Amygdala (tissue), 56 donors: ENCODE measurements around the gene LCNL1.

ENCODE experiments used
- DNase-seq, 56 donors: peaks; one replicate each; lab custom pipeline; 2025; lab: John Stamatoyannopoulos, UW

LCNL1 gene

DNA sequence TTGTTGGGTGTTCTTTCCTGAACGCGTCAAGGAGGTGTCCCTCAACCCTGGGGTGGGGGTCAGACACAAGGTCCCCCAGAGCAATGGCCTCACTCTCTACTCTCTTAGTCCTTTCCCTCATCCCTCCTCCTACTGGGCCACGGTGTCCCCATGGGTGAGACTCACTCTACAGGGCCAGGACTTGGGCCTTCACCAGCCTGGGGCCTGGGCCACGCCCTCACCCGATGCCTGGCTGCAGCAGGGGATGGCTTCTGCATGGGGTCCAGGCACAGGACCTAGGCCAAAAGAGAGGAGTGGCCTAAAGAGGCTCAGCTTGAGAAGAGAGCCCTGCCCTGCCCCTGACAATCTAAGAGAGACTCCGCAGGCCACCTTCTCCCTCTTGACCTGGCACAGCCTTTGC is 24.9 kb upstream of the LCNL1 start:
- no peak for DNase-seq

DNA sequence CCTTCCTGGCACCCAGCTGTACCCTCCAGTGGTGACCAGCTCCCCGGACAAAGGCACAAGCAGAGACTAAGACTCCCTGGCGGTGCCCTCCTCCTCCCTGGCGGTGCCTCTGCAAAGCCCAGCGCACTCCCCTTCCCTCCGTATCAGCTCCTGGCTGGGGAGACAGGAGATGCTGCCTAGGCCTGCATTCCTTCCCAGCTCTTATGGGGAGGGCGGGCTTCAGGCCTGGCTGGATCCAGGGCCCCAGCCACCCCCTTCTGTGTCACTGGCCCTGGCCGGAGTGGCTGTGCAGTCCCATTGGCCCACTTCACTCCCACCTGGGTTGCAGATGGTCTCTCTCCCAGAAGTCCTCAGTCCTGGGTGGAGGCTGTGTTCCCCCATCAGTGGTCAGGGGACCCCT is 24.3 kb upstream of the LCNL1 start:
- no peak for DNase-seq

DNA sequence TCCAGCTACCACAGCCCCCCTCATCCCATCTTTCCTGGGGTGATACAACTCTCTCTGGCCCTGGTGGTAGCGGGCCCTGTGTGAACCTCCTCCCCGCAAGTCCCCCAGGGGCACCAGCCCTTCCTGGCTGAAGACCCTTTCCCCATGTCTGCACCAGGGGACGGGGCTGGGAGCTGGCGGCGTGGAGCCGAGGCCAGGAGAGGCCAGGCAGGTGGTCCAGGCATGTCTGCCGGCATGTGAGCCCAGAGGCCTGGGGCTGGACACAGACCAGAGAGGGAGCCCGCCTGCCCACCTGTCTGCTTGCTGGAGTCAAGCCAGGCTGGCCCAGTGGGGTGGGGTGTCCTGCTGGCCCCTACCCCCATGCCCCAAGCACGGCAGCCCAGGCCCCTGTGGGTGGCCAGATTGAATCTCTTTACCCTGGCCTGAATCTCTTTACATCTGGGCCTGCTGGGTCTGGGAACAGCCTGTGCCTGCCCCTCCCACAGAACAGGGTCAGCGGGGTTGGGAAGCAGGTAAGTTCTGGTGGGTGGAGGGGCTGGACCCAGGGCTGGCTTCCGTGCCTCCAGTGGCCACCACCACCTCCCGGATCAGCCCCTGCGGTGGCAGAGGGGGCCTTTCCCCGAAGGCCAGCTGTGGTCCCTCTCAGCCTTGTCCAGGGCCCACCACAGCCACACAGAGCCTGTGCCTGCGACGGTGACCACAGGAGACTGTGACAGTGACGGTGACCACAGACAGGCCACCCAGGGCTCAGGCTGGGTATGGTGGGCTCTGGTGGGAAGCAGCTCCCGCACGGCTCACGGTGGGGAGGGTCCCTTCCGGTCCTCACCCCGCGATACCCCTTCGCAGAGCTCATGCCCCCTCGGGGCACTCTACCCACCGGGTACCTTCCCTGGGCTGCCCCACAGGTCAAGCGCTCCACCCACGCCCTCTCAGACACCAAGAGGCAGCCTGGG is 23.6 kb upstream of the LCNL1 start:
- no peak for DNase-seq

DNA sequence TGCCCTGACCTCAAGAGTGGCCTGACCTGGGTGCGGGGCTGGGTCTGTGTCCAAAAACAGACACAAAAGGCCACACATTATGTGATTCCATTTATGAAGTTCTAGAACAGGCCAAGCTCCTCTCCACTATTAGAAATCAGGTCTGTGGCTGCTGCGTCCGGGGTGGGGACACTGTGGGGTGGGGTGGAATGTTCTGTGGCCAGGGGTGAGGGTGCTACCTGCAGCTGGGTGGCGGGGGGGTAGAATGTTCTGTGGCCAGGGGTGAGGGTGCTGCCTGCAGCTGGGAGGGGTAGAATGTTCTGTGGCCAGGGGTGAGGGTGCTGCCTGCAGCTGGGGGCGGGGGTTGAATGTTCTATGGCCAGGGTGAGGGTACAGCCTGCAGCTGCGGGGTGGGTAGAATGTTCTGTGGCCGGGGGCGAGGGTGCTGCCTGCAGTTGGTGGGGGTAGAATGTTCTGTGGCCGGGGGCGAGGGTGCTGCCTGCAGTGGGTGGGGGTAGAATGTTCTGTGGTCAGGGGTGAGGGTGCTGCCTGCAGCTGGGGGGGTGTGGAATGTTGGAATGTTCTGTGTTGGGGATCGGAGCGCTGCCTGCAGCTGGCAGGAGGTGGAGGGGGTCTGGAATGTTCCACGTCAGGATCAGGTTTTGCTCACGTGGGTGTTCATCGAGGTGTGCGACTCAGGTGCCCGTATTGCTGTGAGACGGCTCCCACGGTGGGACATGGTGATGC is 22.4 kb upstream of the LCNL1 start:
- no peak for DNase-seq

DNA sequence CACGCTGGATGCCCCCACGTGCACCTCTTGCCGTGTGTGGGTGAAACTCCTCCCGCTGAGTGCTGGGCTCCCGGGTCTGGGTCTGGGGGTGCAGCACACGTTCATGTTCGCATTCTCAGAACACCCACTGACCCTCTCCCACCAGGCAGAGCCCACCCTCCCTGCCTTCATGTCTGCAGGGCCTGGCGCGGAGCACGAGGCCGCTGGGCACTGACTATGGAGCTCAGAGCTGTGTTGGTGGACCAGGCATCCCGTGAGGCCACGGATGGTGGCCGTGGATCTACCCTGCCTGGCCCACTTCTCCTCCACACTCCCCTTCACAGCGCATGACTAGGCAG is 21.9 kb upstream of the LCNL1 start:
- no peak for DNase-seq

DNA sequence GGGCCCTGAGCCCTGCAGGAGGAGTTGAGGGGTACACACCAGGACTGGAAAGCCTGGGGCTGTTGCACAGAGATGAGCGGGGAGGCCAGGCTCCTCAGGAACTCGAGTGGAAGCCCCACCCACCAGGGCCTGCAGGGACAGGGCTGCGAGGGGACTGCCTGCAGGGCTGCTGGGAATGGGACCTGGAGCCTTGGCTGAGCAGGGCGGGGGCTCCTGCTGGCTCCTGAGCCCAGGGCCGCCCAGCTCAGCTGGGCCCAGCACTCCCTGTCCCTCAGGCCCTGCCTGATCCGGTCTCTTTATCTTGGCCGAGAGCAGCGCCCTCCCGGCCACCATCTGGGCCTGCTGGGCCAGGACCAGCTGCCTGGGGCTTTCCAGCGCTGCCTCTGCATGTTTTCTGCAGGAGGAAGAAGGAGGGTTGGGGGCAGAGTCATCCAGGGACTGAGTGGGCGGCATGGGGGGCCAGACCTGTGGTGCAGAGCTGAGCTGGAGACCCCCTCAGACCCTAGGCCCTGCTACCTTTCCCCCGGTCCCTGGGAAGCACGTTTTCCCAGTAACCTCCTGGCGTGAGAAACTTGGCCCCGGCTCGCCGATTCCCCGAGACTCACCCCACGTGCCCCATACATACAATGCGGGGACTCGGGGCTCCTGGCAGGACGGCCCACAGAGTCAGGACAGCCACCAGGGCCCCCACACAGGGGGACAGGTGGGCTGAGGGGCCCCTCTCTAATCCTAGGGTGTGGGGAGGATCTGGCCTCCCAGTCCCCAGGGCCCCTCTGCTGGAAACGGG is 21.3 kb upstream of the LCNL1 start:
- peak in 17 of 56 donors; percentile 33 to 71 (median 48) for DNase-seq

DNA sequence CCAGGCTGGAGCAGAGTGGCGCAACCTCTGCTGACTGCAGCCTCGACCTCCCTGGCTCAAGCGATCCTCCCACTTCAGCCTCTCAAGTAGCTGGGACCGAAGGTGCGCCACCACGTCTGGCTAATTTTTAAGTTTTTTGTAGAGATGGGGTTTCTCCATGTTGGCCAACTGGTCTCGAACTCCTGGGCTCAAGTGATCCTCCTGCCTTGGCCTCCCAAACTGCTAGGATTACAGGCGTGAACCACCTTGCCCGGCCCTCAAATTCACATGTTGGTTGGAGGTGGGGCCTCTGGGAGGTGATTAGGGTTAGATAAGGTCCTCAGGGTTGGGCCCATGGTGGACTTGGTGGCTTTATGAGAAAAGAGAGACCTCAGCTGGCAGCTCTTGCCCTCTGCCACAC is 20.6 kb upstream of the LCNL1 start:
- no peak for DNase-seq

DNA sequence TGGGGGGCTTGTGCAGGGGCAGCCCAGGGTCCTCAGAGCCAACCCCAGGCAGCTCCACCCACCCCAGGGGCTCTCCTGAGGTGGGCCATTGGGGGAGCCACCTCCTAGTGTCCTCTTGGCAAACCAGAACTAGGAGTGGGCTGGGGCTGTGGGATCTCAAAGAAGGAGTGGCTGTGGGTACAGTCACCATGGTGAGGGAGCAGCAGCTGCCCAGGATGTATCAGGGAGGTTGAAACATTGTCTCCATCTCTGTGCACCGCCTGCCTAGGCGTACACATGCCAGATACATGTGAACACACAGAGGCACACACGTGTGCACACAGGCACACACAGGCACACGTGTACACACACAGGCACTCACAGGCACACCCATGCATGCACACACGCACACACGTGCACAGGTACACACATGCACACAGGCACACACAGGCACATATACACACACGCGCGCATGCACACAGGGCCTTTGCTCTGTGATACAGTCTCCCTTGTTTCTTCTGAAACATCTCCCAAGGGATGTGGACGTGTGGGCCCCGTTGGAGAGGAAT is 20.0 kb upstream of the LCNL1 start:
- DNase-seq: no peak

- DNase-seq: peak in 3 of 56 donors; percentile 21 to 67 (median 49)
Measured at GRCh38 chr9:136963341-136963740, 19.5 kb upstream of the LCNL1 start.

DNA sequence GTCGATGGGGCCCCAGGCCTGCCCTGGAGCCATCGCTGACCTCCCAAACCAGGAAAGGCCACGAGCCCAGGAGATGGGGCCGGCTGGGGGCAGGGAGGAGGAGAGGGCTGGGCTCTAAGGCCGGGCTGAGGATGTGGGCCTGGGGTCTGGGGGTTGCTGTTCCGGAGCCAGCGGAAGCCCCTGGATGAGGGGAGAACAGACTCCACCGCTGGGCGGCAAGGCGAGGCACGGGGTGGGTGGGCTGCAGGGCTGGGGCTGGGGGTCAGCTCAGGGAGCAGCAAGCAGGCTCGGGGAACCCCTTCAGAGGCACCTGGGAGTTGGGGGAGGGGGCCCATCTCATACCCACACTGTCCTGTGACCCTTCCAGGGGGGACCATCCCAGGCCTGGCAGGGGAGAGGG is 19.0 kb upstream of the LCNL1 start:
- no peak for DNase-seq

DNA sequence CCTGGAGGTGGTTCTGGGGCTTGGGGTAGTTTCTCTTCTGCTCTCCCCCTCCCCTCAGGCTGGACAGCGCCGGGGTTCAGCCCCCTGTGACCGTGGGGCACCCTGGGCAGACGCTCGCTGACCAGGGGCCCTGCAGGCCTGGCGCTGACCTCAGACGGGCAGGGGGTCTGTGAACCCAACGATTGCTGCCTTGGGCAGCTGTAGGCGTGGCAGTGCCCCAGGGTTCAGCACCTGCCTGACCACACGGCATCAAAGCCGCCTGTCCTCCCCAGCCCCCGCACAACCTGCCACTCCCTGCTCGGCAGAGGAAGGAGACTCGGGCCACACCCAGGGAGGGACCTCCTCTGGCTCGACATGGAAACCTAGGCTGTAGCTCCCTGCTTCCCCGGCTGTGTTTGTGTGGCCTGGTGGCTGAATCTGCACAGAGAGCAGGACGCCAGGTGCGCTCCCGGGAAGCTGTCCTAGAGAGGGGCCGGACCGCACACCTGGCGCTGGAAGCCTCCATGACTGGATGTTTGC is 18.6 kb upstream of the LCNL1 start:
- no peak for DNase-seq

DNA sequence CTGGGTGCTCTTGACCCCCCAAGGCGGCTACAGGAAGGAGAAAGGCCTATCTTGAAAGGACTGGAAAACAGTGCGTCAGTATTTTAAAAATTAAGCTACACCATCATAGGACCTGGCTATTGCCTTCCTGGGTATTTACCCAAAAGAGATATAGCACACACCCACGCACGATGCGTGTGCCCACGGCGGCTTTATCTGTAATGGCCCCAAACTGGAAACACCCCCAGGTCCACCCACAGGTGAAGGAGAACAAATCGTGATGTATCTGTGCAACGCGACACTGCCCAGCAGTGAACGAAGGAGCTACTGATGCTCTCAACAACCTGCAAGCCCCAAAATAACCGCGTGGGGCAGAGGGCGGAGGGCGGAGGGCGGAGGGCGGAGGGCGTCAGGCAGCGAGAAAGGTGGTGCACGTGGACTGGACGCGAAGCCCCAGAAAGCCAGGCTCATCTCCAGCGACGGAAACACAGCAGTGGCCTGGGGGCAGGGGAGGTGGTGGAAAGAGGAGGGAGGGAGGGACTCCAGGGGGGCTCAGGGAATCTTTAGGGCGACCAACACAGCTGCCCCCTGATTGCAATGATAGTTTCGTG is 17.9 kb upstream of the LCNL1 start:
- no peak for DNase-seq

GRCh38 chr9:136965771-136966484 is 16.9 kb upstream of the LCNL1 start:
- DNase-seq: peak in 47 of 56 donors; percentile 22 to 91 (median 67)

- no peak for DNase-seq
Measured at GRCh38 chr9:136968333-136969127, 14.3 kb upstream of the LCNL1 start.

DNA sequence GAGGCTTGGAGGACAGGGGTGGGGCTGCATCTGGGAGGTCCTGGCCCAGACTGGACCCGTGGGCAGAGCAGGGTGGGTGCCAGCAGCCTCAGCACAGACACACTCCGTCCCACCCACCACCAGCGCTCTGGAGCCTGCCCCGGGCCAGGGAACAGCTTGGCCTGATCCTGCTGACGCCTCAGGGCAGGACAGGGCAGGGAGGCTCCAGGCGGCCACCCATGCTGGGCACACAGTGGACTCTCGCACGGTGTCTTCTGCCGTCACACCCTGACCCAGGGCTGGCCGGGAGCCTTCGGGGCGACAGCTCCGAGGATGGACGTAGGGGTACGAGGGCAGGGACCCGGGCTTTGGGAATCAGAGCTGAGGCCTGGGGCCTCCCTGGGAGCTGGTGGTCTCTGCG is 13.6 kb upstream of the LCNL1 start:
- DNase-seq: no peak

GRCh38 chr9:136969774-136970173 is 13.0 kb upstream of the LCNL1 start:
- DNase-seq: no peak

- no peak for DNase-seq
Measured at GRCh38 chr9:136970361-136970760, 12.4 kb upstream of the LCNL1 start.

GRCh38 chr9:136971746-136972145 is 11.0 kb upstream of the LCNL1 start:
- DNase-seq: no peak

GRCh38 chr9:136972335-136972734 is 10.5 kb upstream of the LCNL1 start:
- DNase-seq: no peak
